Gastroesophageal sphincter (tissue), 3 donors: ENCODE data around the gene FBXO31.

Experiments used
- POLR2A ChIP-seq, 2 donors: fragments of 450-650 bp; IDR thresholded peaks; one replicate each; pipeline ENCODE4 v1.6.1; 2017; ENCODE audit warnings: antibody characterized with exemption in 2 of 2, mild to moderate bottlenecking in 2 of 2, moderate library complexity in 1 of 2
- TF ChIP-seq, protein P1 (sequence below), 4 experiments: fragments of 200-600 bp in 2 of 4; fragments of 450-650 bp in 2 of 4; sonication (generic) in 1 of 4; IDR thresholded peaks; one replicate each; pipeline ENCODE4 v1.5.1; 2017 to 2019; ENCODE audit warnings: antibody characterized with exemption in 4 of 4, mild to moderate bottlenecking in 2 of 4, moderate library complexity in 2 of 4

DNA sequence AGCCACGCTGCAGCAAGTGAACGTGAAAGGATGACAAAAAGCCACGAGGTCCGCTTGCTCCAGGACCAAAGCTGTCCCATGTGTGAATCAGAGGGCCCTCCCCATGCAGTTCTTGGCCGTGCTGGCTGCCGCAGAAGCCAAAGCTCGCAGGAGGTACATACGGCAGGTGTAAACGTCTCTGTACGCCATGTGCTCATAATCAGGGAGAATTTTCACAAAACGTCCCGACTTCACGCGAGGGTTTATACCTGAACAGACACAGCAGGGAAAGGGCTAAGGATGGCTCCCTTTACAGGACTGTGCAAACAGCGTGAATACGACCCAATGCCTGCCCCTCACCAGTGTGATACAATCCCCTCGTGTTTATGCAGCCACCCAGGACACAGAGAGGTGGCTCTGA is 25.3 kb downstream of the FBXO31 start:
- TF ChIP-seq, protein P1, sequence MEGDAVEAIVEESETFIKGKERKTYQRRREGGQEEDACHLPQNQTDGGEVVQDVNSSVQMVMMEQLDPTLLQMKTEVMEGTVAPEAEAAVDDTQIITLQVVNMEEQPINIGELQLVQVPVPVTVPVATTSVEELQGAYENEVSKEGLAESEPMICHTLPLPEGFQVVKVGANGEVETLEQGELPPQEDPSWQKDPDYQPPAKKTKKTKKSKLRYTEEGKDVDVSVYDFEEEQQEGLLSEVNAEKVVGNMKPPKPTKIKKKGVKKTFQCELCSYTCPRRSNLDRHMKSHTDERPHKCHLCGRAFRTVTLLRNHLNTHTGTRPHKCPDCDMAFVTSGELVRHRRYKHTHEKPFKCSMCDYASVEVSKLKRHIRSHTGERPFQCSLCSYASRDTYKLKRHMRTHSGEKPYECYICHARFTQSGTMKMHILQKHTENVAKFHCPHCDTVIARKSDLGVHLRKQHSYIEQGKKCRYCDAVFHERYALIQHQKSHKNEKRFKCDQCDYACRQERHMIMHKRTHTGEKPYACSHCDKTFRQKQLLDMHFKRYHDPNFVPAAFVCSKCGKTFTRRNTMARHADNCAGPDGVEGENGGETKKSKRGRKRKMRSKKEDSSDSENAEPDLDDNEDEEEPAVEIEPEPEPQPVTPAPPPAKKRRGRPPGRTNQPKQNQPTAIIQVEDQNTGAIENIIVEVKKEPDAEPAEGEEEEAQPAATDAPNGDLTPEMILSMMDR (IDR thresholded peaks at IDR 0.05) = no peak
- TF ChIP-seq POLR2A (IDR thresholded peaks at IDR 0.05) = no peak
